Measurements from ENCODE around the gene PLCB3. TPM values are rescaled to one million over a fixed set of nuclear protein-coding genes. Genes with fewer than 3 reads are reported as not detected.

PLCB3 gene
- total and polyA plus RNA-seq, 2 of the 13 experiments (the other 11 are each of a cell fraction or from before 2014, with no cell fraction given): 7.5 to 13.8 TPM

DNA sequence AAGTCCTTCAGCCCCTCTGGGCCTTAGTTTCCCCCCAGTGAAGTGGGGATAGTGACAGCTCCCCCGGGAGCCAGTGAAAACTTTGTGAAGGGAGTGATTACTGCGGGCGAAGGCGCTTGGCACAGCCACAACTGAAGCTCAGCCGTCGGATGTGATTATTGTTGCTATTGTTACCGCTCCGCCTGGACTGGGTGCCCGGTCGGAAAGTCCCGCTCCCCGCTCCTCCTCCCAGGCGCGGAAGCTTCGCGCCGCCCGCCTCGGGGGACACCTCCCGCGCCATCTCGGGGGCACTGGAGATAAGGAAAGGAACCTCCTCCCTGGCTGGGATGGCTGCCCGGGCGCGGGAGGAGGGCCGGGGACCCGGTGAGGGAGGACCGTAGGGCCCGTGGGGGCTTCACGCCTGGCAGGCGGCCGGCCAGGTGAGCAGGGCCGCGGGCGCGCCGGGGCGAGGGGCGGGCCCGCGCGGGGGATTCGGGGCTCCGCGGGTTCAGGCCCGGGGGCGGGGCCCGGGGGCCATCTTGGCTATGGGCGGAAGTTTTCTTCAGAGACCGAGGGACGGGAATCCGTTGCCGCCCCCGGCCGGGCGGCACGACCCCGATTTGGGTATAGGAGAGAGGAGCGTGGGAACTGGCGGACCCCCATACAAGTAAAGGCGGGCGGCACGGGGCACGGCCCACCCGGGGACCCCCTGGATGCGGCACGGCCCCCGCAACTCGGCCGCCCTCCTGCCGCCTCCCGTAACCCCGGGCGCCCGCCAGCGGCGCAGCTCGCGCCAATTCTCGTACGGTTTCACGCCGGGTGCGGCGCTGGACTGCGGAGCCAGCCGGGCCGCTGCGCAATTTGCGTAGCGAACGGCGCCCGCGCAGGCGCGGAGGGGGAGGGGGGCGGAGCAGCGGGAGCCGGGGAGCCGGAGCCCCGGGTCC, 33.9 kb downstream of the PLCB3 start, which contains the start of gene GPR137 (continued):
- TF ChIP-seq, protein P1, sequence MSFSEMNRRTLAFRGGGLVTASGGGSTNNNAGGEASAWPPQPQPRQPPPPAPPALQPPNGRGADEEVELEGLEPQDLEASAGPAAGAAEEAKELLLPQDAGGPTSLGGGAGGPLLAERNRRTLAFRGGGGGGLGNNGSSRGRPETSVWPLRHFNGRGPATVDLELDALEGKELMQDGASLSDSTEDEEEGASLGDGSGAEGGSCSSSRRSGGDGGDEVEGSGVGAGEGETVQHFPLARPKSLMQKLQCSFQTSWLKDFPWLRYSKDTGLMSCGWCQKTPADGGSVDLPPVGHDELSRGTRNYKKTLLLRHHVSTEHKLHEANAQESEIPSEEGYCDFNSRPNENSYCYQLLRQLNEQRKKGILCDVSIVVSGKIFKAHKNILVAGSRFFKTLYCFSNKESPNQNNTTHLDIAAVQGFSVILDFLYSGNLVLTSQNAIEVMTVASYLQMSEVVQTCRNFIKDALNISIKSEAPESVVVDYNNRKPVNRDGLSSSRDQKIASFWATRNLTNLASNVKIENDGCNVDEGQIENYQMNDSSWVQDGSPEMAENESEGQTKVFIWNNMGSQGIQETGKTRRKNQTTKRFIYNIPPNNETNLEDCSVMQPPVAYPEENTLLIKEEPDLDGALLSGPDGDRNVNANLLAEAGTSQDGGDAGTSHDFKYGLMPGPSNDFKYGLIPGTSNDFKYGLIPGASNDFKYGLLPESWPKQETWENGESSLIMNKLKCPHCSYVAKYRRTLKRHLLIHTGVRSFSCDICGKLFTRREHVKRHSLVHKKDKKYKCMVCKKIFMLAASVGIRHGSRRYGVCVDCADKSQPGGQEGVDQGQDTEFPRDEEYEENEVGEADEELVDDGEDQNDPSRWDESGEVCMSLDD (CRISPR knock-in tag; IDR thresholded peaks at IDR 0.05; ENCODE audit: borderline replicate concordance): no peak
- TF ChIP-seq, protein P2, sequence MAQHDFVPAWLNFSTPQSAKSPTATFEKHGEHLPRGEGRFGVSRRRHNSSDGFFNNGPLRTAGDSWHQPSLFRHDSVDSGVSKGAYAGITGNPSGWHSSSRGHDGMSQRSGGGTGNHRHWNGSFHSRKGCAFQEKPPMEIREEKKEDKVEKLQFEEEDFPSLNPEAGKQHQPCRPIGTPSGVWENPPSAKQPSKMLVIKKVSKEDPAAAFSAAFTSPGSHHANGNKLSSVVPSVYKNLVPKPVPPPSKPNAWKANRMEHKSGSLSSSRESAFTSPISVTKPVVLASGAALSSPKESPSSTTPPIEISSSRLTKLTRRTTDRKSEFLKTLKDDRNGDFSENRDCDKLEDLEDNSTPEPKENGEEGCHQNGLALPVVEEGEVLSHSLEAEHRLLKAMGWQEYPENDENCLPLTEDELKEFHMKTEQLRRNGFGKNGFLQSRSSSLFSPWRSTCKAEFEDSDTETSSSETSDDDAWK (CRISPR knock-in tag; IDR thresholded peaks at IDR 0.05): no peak
- no peak for TF ChIP-seq ZNF607 (CRISPR knock-in tag; IDR thresholded peaks at IDR 0.05; ENCODE audit: borderline replicate concordance)
- TF ChIP-seq ZNF143 (CRISPR knock-in tag; IDR thresholded peaks at IDR 0.05): no peak
- TF ChIP-seq, protein P3, sequence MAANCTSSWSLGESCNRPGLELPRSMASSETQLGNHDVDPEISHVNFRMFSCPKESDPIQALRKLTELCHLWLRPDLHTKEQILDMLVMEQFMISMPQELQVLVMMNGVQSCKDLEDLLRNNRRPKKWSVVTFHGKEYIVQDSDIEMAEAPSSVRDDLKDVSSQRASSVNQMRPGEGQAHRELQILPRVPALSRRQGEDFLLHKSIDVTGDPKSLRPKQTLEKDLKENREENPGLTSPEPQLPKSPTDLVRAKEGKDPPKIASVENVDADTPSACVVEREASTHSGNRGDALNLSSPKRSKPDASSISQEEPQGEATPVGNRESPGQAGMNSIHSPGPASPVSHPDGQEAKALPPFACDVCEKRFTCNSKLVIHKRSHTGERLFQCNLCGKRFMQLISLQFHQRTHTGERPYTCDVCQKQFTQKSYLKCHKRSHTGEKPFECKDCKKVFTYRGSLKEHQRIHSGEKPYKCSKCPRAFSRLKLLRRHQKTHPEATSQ (CRISPR knock-in tag; IDR thresholded peaks at IDR 0.05; ENCODE audit: borderline replicate concordance): no peak
- peak; percentile 32; the same call in 1 of the 2 replicates for TF ChIP-seq ZNF430 (CRISPR knock-in tag; IDR thresholded peaks at IDR 0.05)
- TF ChIP-seq, protein P4, sequence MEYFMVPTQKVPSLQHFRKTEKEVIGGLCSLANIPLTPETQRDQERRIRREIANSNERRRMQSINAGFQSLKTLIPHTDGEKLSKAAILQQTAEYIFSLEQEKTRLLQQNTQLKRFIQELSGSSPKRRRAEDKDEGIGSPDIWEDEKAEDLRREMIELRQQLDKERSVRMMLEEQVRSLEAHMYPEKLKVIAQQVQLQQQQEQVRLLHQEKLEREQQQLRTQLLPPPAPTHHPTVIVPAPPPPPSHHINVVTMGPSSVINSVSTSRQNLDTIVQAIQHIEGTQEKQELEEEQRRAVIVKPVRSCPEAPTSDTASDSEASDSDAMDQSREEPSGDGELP (IDR thresholded peaks at IDR 0.05; ENCODE audit: borderline replicate concordance, low read depth): 0 out of 2 replicates have a peak, but pooled peaks have one; percentile 3
- no peak for TF ChIP-seq ZNF678 (CRISPR knock-in tag; IDR thresholded peaks at IDR 0.05)
- no peak for TF ChIP-seq CHCHD3 (CRISPR knock-in tag; IDR thresholded peaks at IDR 0.05)
- TF ChIP-seq ISL2 (CRISPR knock-in tag; IDR thresholded peaks at IDR 0.05): peak; percentile 21; the same call in 1 of the 2 replicates
- 0 out of 2 replicates have a peak, but pooled peaks have one; percentile 41 for TF ChIP-seq HES4 (CRISPR knock-in tag; IDR thresholded peaks at IDR 0.05; ENCODE audit: borderline replicate concordance)
- TF ChIP-seq, protein P5, sequence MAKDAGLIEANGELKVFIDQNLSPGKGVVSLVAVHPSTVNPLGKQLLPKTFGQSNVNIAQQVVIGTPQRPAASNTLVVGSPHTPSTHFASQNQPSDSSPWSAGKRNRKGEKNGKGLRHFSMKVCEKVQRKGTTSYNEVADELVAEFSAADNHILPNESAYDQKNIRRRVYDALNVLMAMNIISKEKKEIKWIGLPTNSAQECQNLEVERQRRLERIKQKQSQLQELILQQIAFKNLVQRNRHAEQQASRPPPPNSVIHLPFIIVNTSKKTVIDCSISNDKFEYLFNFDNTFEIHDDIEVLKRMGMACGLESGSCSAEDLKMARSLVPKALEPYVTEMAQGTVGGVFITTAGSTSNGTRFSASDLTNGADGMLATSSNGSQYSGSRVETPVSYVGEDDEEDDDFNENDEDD (CRISPR knock-in tag; IDR thresholded peaks at IDR 0.05; ENCODE audit: borderline replicate concordance): peak; percentile 27; the same call in 1 of the 2 replicates
- 0 out of 2 replicates have a peak, but pooled peaks have one; percentile 9 for TF ChIP-seq DMAP1 (CRISPR knock-in tag; IDR thresholded peaks at IDR 0.05)
- TF ChIP-seq HNRNPLL (IDR thresholded peaks at IDR 0.05; ENCODE audit: low read depth, low read length, poor library complexity, severe bottlenecking): peak; percentile 100
- peak; percentile 11; the same call in 1 of the 2 replicates for TF ChIP-seq ZNF160 (CRISPR knock-in tag; IDR thresholded peaks at IDR 0.05)
- no peak for TF ChIP-seq ZBTB3 (CRISPR knock-in tag; IDR thresholded peaks at IDR 0.05; ENCODE audit: borderline replicate concordance, low read depth)
- TF ChIP-seq, protein P6, sequence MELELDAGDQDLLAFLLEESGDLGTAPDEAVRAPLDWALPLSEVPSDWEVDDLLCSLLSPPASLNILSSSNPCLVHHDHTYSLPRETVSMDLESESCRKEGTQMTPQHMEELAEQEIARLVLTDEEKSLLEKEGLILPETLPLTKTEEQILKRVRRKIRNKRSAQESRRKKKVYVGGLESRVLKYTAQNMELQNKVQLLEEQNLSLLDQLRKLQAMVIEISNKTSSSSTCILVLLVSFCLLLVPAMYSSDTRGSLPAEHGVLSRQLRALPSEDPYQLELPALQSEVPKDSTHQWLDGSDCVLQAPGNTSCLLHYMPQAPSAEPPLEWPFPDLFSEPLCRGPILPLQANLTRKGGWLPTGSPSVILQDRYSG (CRISPR knock-in tag; IDR thresholded peaks at IDR 0.05): no peak
- peak; percentile 49; the same call in 1 of the 2 replicates for TF ChIP-seq ARNT2 (CRISPR knock-in tag; IDR thresholded peaks at IDR 0.05; ENCODE audit: low read depth)
